Endothelial cell of umbilical vein (primary cell): ENCODE results near the gene TMEM97. TPM values are rescaled to one million over a fixed set of nuclear protein-coding genes. Genes with fewer than 3 reads are reported as not detected.

Experiments
- BruUV-seq: library from RNA; stranded (reverse); fragments of 400-500 nt; replicated peaks from 2 replicates; lab custom pipeline; 2021; lab: Mats Ljungman, UMichigan
- CTCF ChIA-PET: fragments of 300-600, 350-600 bp; sonication (Branson Sonifier 250); formaldehyde crosslinking; loops from one replicate; lab custom pipeline; 2021; ENCODE audit warnings: antibody characterized with exemption, inconsistent platforms; lab: Charles Lee
- POLR2A ChIA-PET: fragments of 300-600, 350-600 bp; sonication (Branson Sonifier 250); formaldehyde crosslinking; loops from one replicate; lab custom pipeline; 2021; ENCODE audit warnings: antibody characterized with exemption, inconsistent platforms; lab: Charles Lee
- DNase-seq: peaks from one replicate; pipeline ENCODE4 v3.0.0-alpha.2; 2011; ENCODE audit warnings: low read depth, low spot score
- FAIRE-seq: peaks from 2 replicates; lab custom pipeline; 2011; peaks lifted over from hg19 to GRCh38; lab: Jason Lieb, UNC
- H2AFZ ChIP-seq: 2 replicates; pipeline ENCODE4 v1.6.0; 2012; ENCODE audit warnings: low read depth, low read length, control low read depth, inconsistent platforms
- H3K27ac ChIP-seq: 2 replicates; pipeline ENCODE4 v1.5.1; 2011; ENCODE audit warnings: low read depth, mild to moderate bottlenecking, control low read depth, low read length, moderate library complexity; ENCODE audit not compliant: insufficient read depth
- H3K27me3 ChIP-seq, 2 experiments: 2 replicates each; pipeline versions ENCODE4 v1.6.0 to v1.6.1; 2011; ENCODE audit warnings: low read length in 2 of 2, mixed read lengths in 1 of 2; ENCODE audit not compliant: control insufficient read depth in 2 of 2, insufficient read depth in 2 of 2
- H3K36me3 ChIP-seq, 2 experiments: 2 replicates in 1 of 2; 3 replicates in 1 of 2; pipeline ENCODE4 v1.5.1; 2011; ENCODE audit warnings: low read length in 2 of 2, mild to moderate bottlenecking in 1 of 2, moderate library complexity in 1 of 2; ENCODE audit not compliant: control insufficient read depth in 2 of 2, insufficient read depth in 2 of 2; ENCODE audit errors: extremely low read depth in 1 of 2
- H3K4me1 ChIP-seq: 3 replicates; pipeline ENCODE4 v1.5.1; 2011; ENCODE audit warnings: mild to moderate bottlenecking, low read length; ENCODE audit not compliant: control insufficient read depth, insufficient read depth; ENCODE audit errors: extremely low read depth
- H3K4me2 ChIP-seq: 2 replicates; pipeline ENCODE4 v1.6.1; 2011; ENCODE audit warnings: low read length, control low read depth, mixed read lengths; ENCODE audit not compliant: insufficient read depth
- H3K4me3 ChIP-seq, 3 experiments: fragments of 200-600 bp in 1 of 3; sonication (generic), shearing (Covaris generic) in 1 of 3; replicated peaks in 1 of 3; 2 replicates each; pipeline ENCODE4 v1.5.1; 2011 to 2016; ENCODE audit warnings: control low read depth in 3 of 3, low read length in 3 of 3, mild to moderate bottlenecking in 2 of 3, inconsistent platforms in 1 of 3, low read depth in 1 of 3, moderate library complexity in 1 of 3; ENCODE audit not compliant: insufficient read depth in 1 of 3
- H3K79me2 ChIP-seq: 2 replicates; pipeline ENCODE4 v1.6.0; 2012; ENCODE audit warnings: low read length, inconsistent platforms; ENCODE audit not compliant: control insufficient read depth, insufficient read depth
- H3K9ac ChIP-seq: replicated peaks from 2 replicates; pipeline ENCODE3; 2011; ENCODE audit warnings: low read length, control low read depth; ENCODE audit not compliant: insufficient read depth; ENCODE audit errors: extremely low read depth
- H3K9me1 ChIP-seq: replicated peaks from 3 replicates; pipeline ENCODE4 v1.6.0; 2011; ENCODE audit warnings: mild to moderate bottlenecking, low read length; ENCODE audit not compliant: control insufficient read depth, insufficient read depth; ENCODE audit errors: extremely low read depth
- H3K9me3 ChIP-seq: replicated peaks from 2 replicates; pipeline ENCODE4 v1.5.1; 2012; ENCODE audit warnings: low read length, inconsistent platforms; ENCODE audit not compliant: control insufficient read depth, insufficient read depth
- H4K20me1 ChIP-seq: replicated peaks from 2 replicates; pipeline ENCODE3; 2011; ENCODE audit warnings: mild to moderate bottlenecking, low read length; ENCODE audit not compliant: control insufficient read depth, insufficient read depth; ENCODE audit errors: extremely low read depth
- EZH2 ChIP-seq: IDR thresholded peaks from 2 replicates; pipeline ENCODE4 v1.6.1; 2012; ENCODE audit warnings: borderline replicate concordance, low read depth, mild to moderate bottlenecking, moderate library complexity, low read length, inconsistent platforms; ENCODE audit not compliant: severe bottlenecking
- FOS ChIP-seq: IDR thresholded peaks from 2 replicates; pipeline ENCODE4 v1.6.1; 2011; ENCODE audit warnings: mild to moderate bottlenecking, low read length, moderate library complexity, borderline replicate concordance; ENCODE audit not compliant: insufficient read depth
- GATA2 ChIP-seq: IDR thresholded peaks from 2 replicates; pipeline ENCODE4 v1.7.0; 2011; ENCODE audit warnings: low read depth, mild to moderate bottlenecking, moderate library complexity, mixed read lengths, low read length; ENCODE audit not compliant: insufficient read length, insufficient read depth
- JUN ChIP-seq: IDR thresholded peaks from 2 replicates; pipeline ENCODE4 v1.6.1; 2011; ENCODE audit warnings: borderline replicate concordance, low read depth; ENCODE audit not compliant: insufficient read length, insufficient read depth
- MYC ChIP-seq: IDR thresholded peaks from one replicate; pipeline ENCODE4 v1.6.1; 2011; ENCODE audit warnings: mild to moderate bottlenecking, low read depth, low read length
- POLR2A ChIP-seq: IDR thresholded peaks from 2 replicates; pipeline ENCODE4 v1.6.1; 2012; ENCODE audit warnings: low read depth, mild to moderate bottlenecking, control low read depth, low read length
- POLR2AphosphoS5 ChIP-seq: IDR thresholded peaks from 2 replicates; pipeline ENCODE4 v1.6.1; 2012; ENCODE audit warnings: low read depth, mild to moderate bottlenecking, control low read depth, low read length, moderate library complexity; ENCODE audit not compliant: insufficient read depth
- dilution Hi-C: fragments of 300-500 bp; cut with MboI; formaldehyde crosslinking; loops from one replicate; pipeline ENCODE4 v1.15.0; 2019; ENCODE audit warnings: low sequenced_read_pairs; ENCODE audit not compliant: extremely low pct_ligation_motif_present
- intact Hi-C: fragments of 100-400 bp; cut with micrococcal nuclease; formaldehyde crosslinking; loops from one replicate; pipeline ENCODE4 v1.10.0; 2022
- polyA plus RNA-seq, 4 experiments: library from polyadenylated mRNA; depleted of rRNA in 3 of 4; stranded (reverse) in 3 of 4; unstranded in 1 of 4; fragments of >200 nt; gene quantifications; 2 replicates each; pipeline versions ENCODE4 v1.2.1 to v1.2.3, GENCODE V29; 2011 to 2012; ENCODE audit warnings: missing spikeins in 1 of 4
- total RNA-seq: library from RNA; stranded (reverse); gene quantifications from 2 replicates; pipeline ENCODE4 v1.2.3, GENCODE V29; 2021
- TF ChIP-seq, protein P1 (sequence below), 2 donors: IDR thresholded peaks; 1 replicate in 1 of 2; 2 replicates in 1 of 2; pipeline ENCODE4 v1.5.1; 2011; ENCODE audit warnings: low read length in 2 of 2, mild to moderate bottlenecking in 2 of 2, moderate library complexity in 2 of 2, control low read depth in 1 of 2, inconsistent platforms in 1 of 2, low read depth in 1 of 2; ENCODE audit not compliant: insufficient read depth in 1 of 2; ENCODE audit errors: extremely low read depth in 1 of 2
- TF ChIP-seq, protein P2 (sequence below): IDR thresholded peaks from 2 replicates; pipeline ENCODE4 v1.6.1; 2011; ENCODE audit not compliant: insufficient read depth, insufficient read length

TMEM97 gene
- total and polyA plus RNA-seq, 2 donors (not counting 3 experiments of a cell fraction or from before 2014, with no cell fraction given): 27.0 to 43.5 TPM

DNA sequence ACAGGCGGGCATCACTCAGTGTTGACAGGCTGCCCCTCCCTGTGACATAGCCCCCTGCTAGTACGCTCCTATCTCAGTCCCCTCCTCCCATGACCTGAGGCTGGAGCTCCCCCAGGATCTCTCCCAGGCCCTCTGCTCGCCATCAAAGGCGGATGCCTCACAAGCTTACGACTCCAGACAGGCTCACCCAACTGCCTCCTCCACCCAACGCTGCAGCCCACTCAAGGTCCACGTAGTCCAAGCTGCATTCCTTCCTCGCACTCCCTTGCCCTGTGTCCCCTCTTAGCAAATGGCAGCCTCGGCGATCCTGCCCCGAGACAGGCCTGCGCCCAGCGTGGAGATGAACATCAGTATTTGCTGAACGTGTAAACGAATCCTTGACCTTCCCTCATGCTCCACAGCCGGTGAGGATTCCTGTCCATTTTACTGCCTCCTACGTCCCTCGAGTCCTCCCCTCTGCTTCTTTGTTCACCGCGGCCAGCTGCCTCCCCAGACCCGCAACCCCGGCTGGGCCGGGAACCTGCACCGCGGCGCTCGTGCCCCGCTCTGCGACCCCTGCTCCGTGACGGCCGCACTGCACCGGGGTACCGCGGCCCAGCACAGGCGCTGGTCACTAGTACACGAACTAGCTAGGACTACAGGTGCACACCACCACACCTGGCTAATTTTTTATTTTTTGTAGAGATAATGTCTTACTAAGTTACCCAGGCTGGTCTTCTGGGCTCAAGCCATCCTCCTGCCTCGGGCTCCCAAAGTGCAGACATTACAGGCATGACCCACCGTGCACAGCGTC lies 838 bp upstream of the TMEM97 start:
- peaks cover 0 to 6% of the 10 kb centered on the region in 2 experiments for H3K27me3 ChIP-seq
- FAIRE-seq (no peak), DNase-seq (peak; percentile 6)
- dilution Hi-C loops (no loop called here), intact Hi-C loops (no loop called here)
- H3K27ac ChIP-seq: no peak overlapping the region
- H3K9me3 ChIP-seq: no peaks in the 10 kb centered on the region
- H2AFZ ChIP-seq: peak overlapping the region; percentile 97
- no peak overlapping the region for H3K9ac ChIP-seq
- H3K36me3 ChIP-seq: no peaks in the 10 kb centered on the region
- H3K9me1 ChIP-seq: no peaks in the 10 kb centered on the region
- H3K4me1 ChIP-seq: peaks cover 18% of the 10 kb centered on the region
- no peak for TF ChIP-seq GATA2
- no peak for TF ChIP-seq JUN
- TF ChIP-seq MYC: no peak
- TF ChIP-seq FOS: no peak
- TF ChIP-seq, protein P1, sequence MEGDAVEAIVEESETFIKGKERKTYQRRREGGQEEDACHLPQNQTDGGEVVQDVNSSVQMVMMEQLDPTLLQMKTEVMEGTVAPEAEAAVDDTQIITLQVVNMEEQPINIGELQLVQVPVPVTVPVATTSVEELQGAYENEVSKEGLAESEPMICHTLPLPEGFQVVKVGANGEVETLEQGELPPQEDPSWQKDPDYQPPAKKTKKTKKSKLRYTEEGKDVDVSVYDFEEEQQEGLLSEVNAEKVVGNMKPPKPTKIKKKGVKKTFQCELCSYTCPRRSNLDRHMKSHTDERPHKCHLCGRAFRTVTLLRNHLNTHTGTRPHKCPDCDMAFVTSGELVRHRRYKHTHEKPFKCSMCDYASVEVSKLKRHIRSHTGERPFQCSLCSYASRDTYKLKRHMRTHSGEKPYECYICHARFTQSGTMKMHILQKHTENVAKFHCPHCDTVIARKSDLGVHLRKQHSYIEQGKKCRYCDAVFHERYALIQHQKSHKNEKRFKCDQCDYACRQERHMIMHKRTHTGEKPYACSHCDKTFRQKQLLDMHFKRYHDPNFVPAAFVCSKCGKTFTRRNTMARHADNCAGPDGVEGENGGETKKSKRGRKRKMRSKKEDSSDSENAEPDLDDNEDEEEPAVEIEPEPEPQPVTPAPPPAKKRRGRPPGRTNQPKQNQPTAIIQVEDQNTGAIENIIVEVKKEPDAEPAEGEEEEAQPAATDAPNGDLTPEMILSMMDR (IDR thresholded peaks at IDR 0.05; ENCODE audit: extremely low read depth in 1 of 2, insufficient read depth in 1 of 2, low read depth in 1 of 2, low read length in 2 of 2): no peak
- TF ChIP-seq, protein P2, sequence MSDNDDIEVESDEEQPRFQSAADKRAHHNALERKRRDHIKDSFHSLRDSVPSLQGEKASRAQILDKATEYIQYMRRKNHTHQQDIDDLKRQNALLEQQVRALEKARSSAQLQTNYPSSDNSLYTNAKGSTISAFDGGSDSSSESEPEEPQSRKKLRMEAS: no peak
- no peak for TF ChIP-seq EZH2
- TF ChIP-seq POLR2A: no peak
- TF ChIP-seq POLR2AphosphoS5: no peak
- no peaks in the 10 kb centered on the region for H4K20me1 ChIP-seq
- BruUV-seq: TSS peak; percentile 37
- ChIA-PET POLR2A (interaction anchor here (1.2 kb wide), 1 partner anchor 17 kb away, joined by 3 read pairs; the partner anchor contains the start of genes IFT20 and TNFAIP1), CTCF (interaction anchor here (1.0 to 2.0 kb wide), 5 partner anchors 13 to 513 kb away, joined by 3 to 8 read pairs (median 7); partner anchors contain the start of genes IFT20 and TNFAIP1)
- H3K4me3 ChIP-seq: peak overlapping the region; percentile 11 to 47 (median 35)
- H3K79me2 ChIP-seq: peaks cover 33% of the 10 kb centered on the region
- peak overlapping the region; percentile 60 for H3K4me2 ChIP-seq
